PC-9 (cell line): Measurements from ENCODE around the gene PUS7L.
A peak's percentile ranks its signal among the peaks of the same experiment; 100 is the strongest.

ENCODE experiments used
- CTCF ChIP-seq: fragments of 200-600 bp; sonication (generic); conservative IDR thresholded peaks from 2 replicates; pipeline ENCODE4 v1.6.1; 2017; ENCODE audit warnings: mixed run types, antibody characterized with exemption, mild to moderate bottlenecking, moderate library complexity
- EZH2 ChIP-seq: fragments of 200-600 bp; sonication (generic); IDR thresholded peaks from 2 replicates; pipeline ENCODE4 v1.8.0; 2017; ENCODE audit warnings: antibody characterized with exemption, low read depth

- TF ChIP-seq EZH2 (no peak), CTCF (peak; percentile 43; the same call in 1 of the 2 replicates)
Measured at GRCh38 chr12:43758728-43759563, at the start of gene PUS7L, which contains the start of gene IRAK4.
